Suprapubic skin (tissue), 4 donors: ENCODE data around the gene NALF2. TPM values are rescaled to one million over a fixed set of nuclear protein-coding genes. Genes with fewer than 3 reads are reported as not detected.

Source experiments
- DNase-seq, 2 donors: peaks; one replicate each; pipeline ENCODE4 v3.0.0-alpha.2; 2019; ENCODE audit warnings: low spot score in 2 of 2
- H3K27ac ChIP-seq: fragments of 200-600 bp; sonication (generic); one replicate; pipeline ENCODE4 v1.5.1; 2019
- H3K27me3 ChIP-seq: fragments of 200-600 bp; sonication (generic); one replicate; pipeline ENCODE4 v1.5.1; 2019
- H3K36me3 ChIP-seq: fragments of 200-600 bp; sonication (generic); one replicate; pipeline ENCODE4 v1.5.1; 2019
- H3K4me1 ChIP-seq: fragments of 200-600 bp; sonication (generic); one replicate; pipeline ENCODE4 v1.5.1; 2019
- H3K4me3 ChIP-seq: fragments of 200-600 bp; sonication (generic); one replicate; pipeline ENCODE4 v1.5.1; 2019; ENCODE audit warnings: mild to moderate bottlenecking
- H3K9me3 ChIP-seq: fragments of 200-600 bp; sonication (generic); one replicate; pipeline ENCODE4 v1.5.1; 2019
- CTCF ChIP-seq, 2 donors: fragments of 200-600 bp in 1 of 2; fragments of 450-650 bp in 1 of 2; sonication (generic) in 1 of 2; IDR thresholded peaks; one replicate each; pipeline ENCODE4 v1.5.1; 2016 to 2019; ENCODE audit warnings: antibody characterized with exemption in 2 of 2, mild to moderate bottlenecking in 1 of 2, moderate library complexity in 1 of 2
- EP300 ChIP-seq: sonication (generic); formaldehyde crosslinking; IDR thresholded peaks from one replicate; pipeline ENCODE4 v1.6.1; 2017; ENCODE audit warnings: antibody characterized with exemption
- POLR2A ChIP-seq, 2 donors: fragments of 450-650 bp; IDR thresholded peaks; one replicate each; pipeline ENCODE4 v1.6.1; 2017; ENCODE audit warnings: antibody characterized with exemption in 2 of 2, mild to moderate bottlenecking in 2 of 2, moderate library complexity in 2 of 2
- POLR2AphosphoS5 ChIP-seq, 3 donors: sonication (generic); formaldehyde crosslinking; IDR thresholded peaks; one replicate each; pipeline ENCODE4 v1.6.1; 2017; ENCODE audit warnings: antibody characterized with exemption in 3 of 3
- WGBS: methylation state at CpG from one replicate; pipeline ENCODE4 v1.1.5; 2018; 5-methylcytosine and 5-hydroxymethylcytosine counted together
- total RNA-seq, 4 donors: library from RNA; depleted of rRNA; stranded (reverse); fragments of >200 nt; gene quantifications; one replicate each; pipeline ENCODE4 v1.1.0, GENCODE V29; 2016

The NALF2 gene
- total RNA-seq, 4 donors from 2014 or later = 0.10 TPM; not detected in 3

- no peaks in the 10 kb centered on the region for H3K36me3 ChIP-seq
- 62% methylated on average over 5 of the region's 5 CpGs for WGBS
- peaks cover 35% of the 10 kb centered on the region for H3K27me3 ChIP-seq
- H3K27ac ChIP-seq = no peak overlapping the region
- DNase-seq = no peak
- H3K4me3 ChIP-seq = no peak overlapping the region
- TF ChIP-seq CTCF (IDR thresholded peaks at IDR 0.05) (no peak), EP300 (no peak), POLR2A (IDR thresholded peaks at IDR 0.05) (no peak), POLR2AphosphoS5 (IDR thresholded peaks at IDR 0.05) (no peak)
- H3K4me1 ChIP-seq = peaks cover 14% of the 10 kb centered on the region
- H3K9me3 ChIP-seq = no peaks in the 10 kb centered on the region
These were observed 4.5 kb downstream of the NALF2 start for GRCh38 chrX:69508610-69509009.

- WGBS = 60% methylated on average over 6 of the region's 6 CpGs
- no peak overlapping the region for H3K4me3 ChIP-seq
- peaks cover 6% of the 10 kb centered on the region for H3K4me1 ChIP-seq
- H3K27me3 ChIP-seq = peaks cover 25% of the 10 kb centered on the region
- no peaks in the 10 kb centered on the region for H3K36me3 ChIP-seq
- no peaks in the 10 kb centered on the region for H3K9me3 ChIP-seq
- DNase-seq = no peak
- no peak overlapping the region for H3K27ac ChIP-seq
- TF ChIP-seq POLR2A (IDR thresholded peaks at IDR 0.05) (no peak), POLR2AphosphoS5 (IDR thresholded peaks at IDR 0.05) (no peak), EP300 (no peak)
These were observed 6.1 kb downstream of the NALF2 start for GRCh38 chrX:69510137-69510715.

DNA sequence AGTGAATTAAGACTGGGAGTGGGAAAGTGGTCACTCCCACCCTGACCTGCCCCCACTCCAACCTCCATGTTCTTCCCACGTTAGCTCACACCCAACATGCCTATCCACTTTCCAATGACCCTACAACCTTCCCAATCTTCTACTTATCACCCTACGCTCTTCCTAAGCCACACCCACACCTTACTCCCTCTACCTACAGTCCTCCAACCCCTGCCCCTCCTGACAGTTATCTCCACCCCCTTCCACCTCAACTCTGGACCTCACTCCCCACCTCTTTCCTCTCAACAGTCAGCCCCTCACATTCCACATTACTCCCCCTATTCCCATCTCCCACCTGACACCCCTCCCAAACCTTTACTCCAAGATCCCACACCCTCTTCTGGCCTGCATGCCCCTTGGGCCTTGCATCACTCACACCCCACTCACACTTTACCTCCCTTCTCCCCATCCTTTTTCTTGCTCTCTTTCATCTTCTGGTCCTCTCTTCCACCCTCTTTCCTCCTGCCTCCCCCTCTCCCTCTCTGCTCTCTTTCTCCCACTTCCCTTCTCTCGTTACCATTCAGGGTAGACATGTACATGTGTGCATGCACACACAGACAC is 6.9 kb downstream of the NALF2 start:
- Histone ChIP-seq H3K4me1 (no peaks in the 10 kb centered on the region), H3K4me3 (no peak overlapping the region), H3K36me3 (no peaks in the 10 kb centered on the region), H3K9me3 (no peaks in the 10 kb centered on the region), H3K27ac (no peak overlapping the region), H3K27me3 (peaks cover 17% of the 10 kb centered on the region)
- WGBS = 76% methylated on average over 3 of the region's 3 CpGs
- TF ChIP-seq POLR2A (IDR thresholded peaks at IDR 0.05) = no peak
- no peak for DNase-seq

GRCh38 chrX:69522052-69522451 is 17.9 kb downstream of the NALF2 start:
- no peaks in the 10 kb centered on the region for H3K27me3 ChIP-seq
- no peak for DNase-seq
- H3K4me1 ChIP-seq = no peaks in the 10 kb centered on the region
- no peak overlapping the region for H3K27ac ChIP-seq
- no peaks in the 10 kb centered on the region for H3K9me3 ChIP-seq
- no peak overlapping the region for H3K4me3 ChIP-seq
- TF ChIP-seq POLR2AphosphoS5 (IDR thresholded peaks at IDR 0.05) = no peak
- no peak for TF ChIP-seq EP300
- TF ChIP-seq POLR2A (IDR thresholded peaks at IDR 0.05) = no peak
- no peak for TF ChIP-seq CTCF (IDR thresholded peaks at IDR 0.05)
- no peaks in the 10 kb centered on the region for H3K36me3 ChIP-seq

- Histone ChIP-seq H3K4me3 (no peak overlapping the region), H3K4me1 (no peaks in the 10 kb centered on the region), H3K27ac (no peak overlapping the region), H3K36me3 (no peaks in the 10 kb centered on the region), H3K9me3 (no peaks in the 10 kb centered on the region), H3K27me3 (no peaks in the 10 kb centered on the region)
- 48% methylated on average over 3 of the region's 4 CpGs for WGBS
- DNase-seq = no peak
- TF ChIP-seq POLR2AphosphoS5 (IDR thresholded peaks at IDR 0.05) = no peak
- TF ChIP-seq POLR2A (IDR thresholded peaks at IDR 0.05) = no peak
- TF ChIP-seq EP300 = no peak
- TF ChIP-seq CTCF (IDR thresholded peaks at IDR 0.05) = no peak
These were observed 19.2 kb downstream of the NALF2 start for GRCh38 chrX:69523314-69523713.

- no peak for DNase-seq
- Histone ChIP-seq H3K36me3 (no peaks in the 10 kb centered on the region), H3K27me3 (no peaks in the 10 kb centered on the region), H3K4me1 (no peaks in the 10 kb centered on the region), H3K4me3 (no peak overlapping the region), H3K27ac (no peak overlapping the region), H3K9me3 (no peaks in the 10 kb centered on the region)
- no peak for TF ChIP-seq POLR2AphosphoS5 (IDR thresholded peaks at IDR 0.05)
- TF ChIP-seq EP300 = no peak
- TF ChIP-seq CTCF (IDR thresholded peaks at IDR 0.05) = no peak
- no peak for TF ChIP-seq POLR2A (IDR thresholded peaks at IDR 0.05)
- 60% methylated on average over 7 of the region's 7 CpGs for WGBS
These were observed 20.7 kb downstream of the NALF2 start for GRCh38 chrX:69524781-69525363.
